ENCODE measurements around the gene NPAS3. TPM values are rescaled to one million over a fixed set of nuclear protein-coding genes. Genes with fewer than 3 reads are reported as not detected.

The NPAS3 gene
- total RNA-seq, 1 experiment from 2014 or later: 0.36 TPM

DNA sequence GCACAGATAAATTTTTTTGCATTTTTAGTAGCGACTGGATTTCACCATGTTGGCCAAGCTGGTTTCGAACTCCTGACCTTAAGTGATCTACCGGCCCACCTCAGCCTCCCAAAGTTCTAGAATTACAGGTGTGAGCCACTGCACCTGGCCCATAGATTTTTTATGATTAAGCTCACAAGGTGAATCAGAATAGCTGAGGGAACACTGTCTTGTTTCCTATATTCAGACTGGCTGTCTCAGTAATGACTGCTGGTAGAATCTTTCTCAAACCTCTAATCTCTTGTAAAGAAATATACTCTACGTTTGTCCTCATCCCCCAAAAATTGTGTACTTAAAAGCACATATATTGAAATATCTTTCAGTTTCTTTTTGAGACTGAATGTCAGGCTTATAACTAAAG, 650.1 kb downstream of the NPAS3 start:
- H3K4me2 ChIP-seq (ENCODE audit: low read length): peak overlapping the region; percentile 30
- H3K4me3 ChIP-seq (ENCODE audit: low read length): no peak overlapping the region
- no TSS peak for BruUV-seq (replicated peaks)
- H3K9me3 ChIP-seq (ENCODE audit: low read length): no peaks in the 10 kb centered on the region
- H3K9ac ChIP-seq (ENCODE audit: low read length): peak overlapping the region; percentile 20; the same call in 1 of the 2 replicates
- H3K27me3 ChIP-seq (ENCODE audit: low read length): no peaks in the 10 kb centered on the region
- ChIA-PET POLR2A (ENCODE audit: unreplicated experiment) (no interaction called here), CTCF (no interaction called here)
- H3K79me2 ChIP-seq (ENCODE audit: low read length): no peaks in the 10 kb centered on the region
- peaks cover 24% of the 10 kb centered on the region for H3K4me1 ChIP-seq (ENCODE audit: insufficient read depth, low read length)
- H3K27ac ChIP-seq (ENCODE audit: low read length): peak overlapping the region; percentile 82
- no peak for ATAC-seq
- DNase-seq: no peak
- TF ChIP-seq EZH2 (IDR thresholded peaks at IDR 0.05; ENCODE audit: low read length, unreplicated experiment) (no peak), EZH2phosphoT487 (IDR thresholded peaks at IDR 0.05; ENCODE audit: borderline replicate concordance, low read length) (no peak)
- TF ChIP-seq, protein P1, sequence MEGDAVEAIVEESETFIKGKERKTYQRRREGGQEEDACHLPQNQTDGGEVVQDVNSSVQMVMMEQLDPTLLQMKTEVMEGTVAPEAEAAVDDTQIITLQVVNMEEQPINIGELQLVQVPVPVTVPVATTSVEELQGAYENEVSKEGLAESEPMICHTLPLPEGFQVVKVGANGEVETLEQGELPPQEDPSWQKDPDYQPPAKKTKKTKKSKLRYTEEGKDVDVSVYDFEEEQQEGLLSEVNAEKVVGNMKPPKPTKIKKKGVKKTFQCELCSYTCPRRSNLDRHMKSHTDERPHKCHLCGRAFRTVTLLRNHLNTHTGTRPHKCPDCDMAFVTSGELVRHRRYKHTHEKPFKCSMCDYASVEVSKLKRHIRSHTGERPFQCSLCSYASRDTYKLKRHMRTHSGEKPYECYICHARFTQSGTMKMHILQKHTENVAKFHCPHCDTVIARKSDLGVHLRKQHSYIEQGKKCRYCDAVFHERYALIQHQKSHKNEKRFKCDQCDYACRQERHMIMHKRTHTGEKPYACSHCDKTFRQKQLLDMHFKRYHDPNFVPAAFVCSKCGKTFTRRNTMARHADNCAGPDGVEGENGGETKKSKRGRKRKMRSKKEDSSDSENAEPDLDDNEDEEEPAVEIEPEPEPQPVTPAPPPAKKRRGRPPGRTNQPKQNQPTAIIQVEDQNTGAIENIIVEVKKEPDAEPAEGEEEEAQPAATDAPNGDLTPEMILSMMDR (conservative IDR thresholded peaks at IDR 0.05; ENCODE audit: low read depth, low read length): no peak
- no peaks in the 10 kb centered on the region for H3F3A ChIP-seq (ENCODE audit: low read length, unreplicated experiment)
- H4K20me1 ChIP-seq (ENCODE audit: low read length): no peaks in the 10 kb centered on the region
- H3K9me2 ChIP-seq (replicated peaks; ENCODE audit: low read length): no peaks in the 10 kb centered on the region
- no peaks in the 10 kb centered on the region for H3K36me3 ChIP-seq (ENCODE audit: low read depth, low read length)
- H2AFZ ChIP-seq (ENCODE audit: low read length): no peak overlapping the region
- intact Hi-C loops (cut with micrococcal nuclease): no loop called here

GRCh38 chr14:33589334-33589733, 650.7 kb downstream of the NPAS3 start:
- peaks cover 24% of the 10 kb centered on the region for H3K4me1 ChIP-seq (ENCODE audit: insufficient read depth, low read length)
- H3K4me2 ChIP-seq (ENCODE audit: low read length): peak overlapping the region; percentile 43
- H3K27ac ChIP-seq (ENCODE audit: low read length): peak overlapping the region; percentile 82
- H3K27me3 ChIP-seq (ENCODE audit: low read length): no peaks in the 10 kb centered on the region
- H4K20me1 ChIP-seq (ENCODE audit: low read length): no peaks in the 10 kb centered on the region
- no peaks in the 10 kb centered on the region for H3K9me2 ChIP-seq (replicated peaks; ENCODE audit: low read length)
- DNase-seq: peak; percentile 98
- no peaks in the 10 kb centered on the region for H3K36me3 ChIP-seq (ENCODE audit: low read depth, low read length)
- no peak overlapping the region for H3K4me3 ChIP-seq (ENCODE audit: low read length)
- TF ChIP-seq, protein P1 (conservative IDR thresholded peaks at IDR 0.05; ENCODE audit: low read depth, low read length): no peak
- TF ChIP-seq EZH2 (IDR thresholded peaks at IDR 0.05; ENCODE audit: low read length, unreplicated experiment) (no peak), EZH2phosphoT487 (IDR thresholded peaks at IDR 0.05; ENCODE audit: borderline replicate concordance, low read length) (no peak)
- CTCF ChIA-PET: interaction anchor here (0.7 kb wide), 1 partner anchor 204 kb away, joined by 4 read pairs; no protein-coding TSS in a partner anchor
- H3K9ac ChIP-seq (ENCODE audit: low read length): 0 out of 2 replicates have a peak overlapping the region, but pooled peaks have one; percentile 20
- peak; percentile 96 for ATAC-seq
- BruUV-seq (replicated peaks): no TSS peak
- intact Hi-C loops (cut with micrococcal nuclease): no loop called here
- no peak overlapping the region for H2AFZ ChIP-seq (ENCODE audit: low read length)
- H3K9me3 ChIP-seq (ENCODE audit: low read length): no peaks in the 10 kb centered on the region
- H3F3A ChIP-seq (ENCODE audit: low read length, unreplicated experiment): no peaks in the 10 kb centered on the region
- POLR2A ChIA-PET (ENCODE audit: unreplicated experiment): no interaction called here
- H3K79me2 ChIP-seq (ENCODE audit: low read length): no peaks in the 10 kb centered on the region

- H2AFZ ChIP-seq (ENCODE audit: low read length): no peak overlapping the region
- peaks cover 24% of the 10 kb centered on the region for H3K4me1 ChIP-seq (ENCODE audit: insufficient read depth, low read length)
- H3F3A ChIP-seq (ENCODE audit: low read length, unreplicated experiment): no peaks in the 10 kb centered on the region
- no peak overlapping the region for H3K4me2 ChIP-seq (ENCODE audit: low read length)
- no peaks in the 10 kb centered on the region for H4K20me1 ChIP-seq (ENCODE audit: low read length)
- no peaks in the 10 kb centered on the region for H3K9me3 ChIP-seq (ENCODE audit: low read length)
- TF ChIP-seq EZH2phosphoT487 (IDR thresholded peaks at IDR 0.05; ENCODE audit: borderline replicate concordance, low read length): no peak
- H3K27ac ChIP-seq (ENCODE audit: low read length): no peak overlapping the region
- H3K79me2 ChIP-seq (ENCODE audit: low read length): no peaks in the 10 kb centered on the region
- H3K9me2 ChIP-seq (replicated peaks; ENCODE audit: low read length): no peaks in the 10 kb centered on the region
- ChIA-PET CTCF (no interaction called here), POLR2A (ENCODE audit: unreplicated experiment) (no interaction called here)
- no TSS peak for BruUV-seq (replicated peaks)
- ATAC-seq: no peak
- no peak overlapping the region for H3K4me3 ChIP-seq (ENCODE audit: low read length)
- intact Hi-C loops (cut with micrococcal nuclease): no loop called here
- DNase-seq: no peak
- no peaks in the 10 kb centered on the region for H3K27me3 ChIP-seq (ENCODE audit: low read length)
- H3K36me3 ChIP-seq (ENCODE audit: low read depth, low read length): no peaks in the 10 kb centered on the region
- H3K9ac ChIP-seq (ENCODE audit: low read length): no peak overlapping the region
Observed at GRCh38 chr14:33590891-33591630, 652.4 kb downstream of the NPAS3 start.

All from PC-3 (cell line).